Measurements from ENCODE around the gene PRPF19. TPM values are rescaled to one million over a fixed set of nuclear protein-coding genes. Genes with fewer than 3 reads are reported as not detected.

Gene PRPF19
- 79.9 and 109 TPM in 2 replicates for total RNA-seq (2014; rRNA removed; shearing (Covaris generic))

DNA sequence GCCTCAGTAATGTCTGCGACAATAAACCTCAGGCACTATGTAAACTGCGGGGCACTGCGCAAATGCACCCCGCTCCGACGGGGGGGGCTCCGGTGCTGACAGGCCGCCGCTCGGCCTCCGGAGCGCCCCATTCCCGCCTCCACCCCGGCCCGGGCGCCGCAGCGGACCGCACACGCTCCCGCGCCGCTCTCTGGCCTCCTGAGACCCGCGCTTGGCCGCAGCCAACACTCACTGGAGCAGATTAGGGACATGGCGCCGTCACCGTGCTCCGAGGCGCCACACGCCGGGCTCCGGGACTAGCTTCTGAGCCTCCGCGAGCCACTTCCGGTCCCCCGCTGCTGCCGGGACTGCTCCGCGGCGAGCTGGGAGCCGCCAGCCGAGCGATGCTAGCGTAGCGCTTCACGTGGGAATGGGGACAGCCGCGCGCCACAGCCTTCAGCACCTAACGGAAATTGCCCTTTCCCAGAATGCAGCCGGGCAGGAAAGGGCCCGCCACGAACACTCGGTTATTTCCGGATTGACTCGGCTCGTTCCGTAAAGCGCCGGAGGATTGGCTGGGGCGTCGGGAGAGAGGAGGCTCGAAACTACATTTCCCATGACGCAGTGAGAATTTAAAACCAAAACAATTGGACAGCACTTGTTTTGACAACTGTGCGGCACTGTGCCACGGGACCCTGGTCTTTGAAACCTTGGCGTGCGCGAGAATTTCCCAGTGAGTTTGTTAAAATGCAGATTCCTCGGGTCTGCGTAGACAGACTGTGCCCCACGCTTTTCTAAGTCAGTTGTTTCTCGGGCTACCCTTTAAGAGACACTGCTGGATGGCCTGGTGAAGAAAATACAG, at the start of gene PRPF19:
PRPF19 (minus strand) TSS at position 454 of the 841 bp plus-strand sequence; CDS start at position 251, 203 bp downstream.
- peak; percentile 99 to 100 for DNase-seq (ENCODE audit: low read depth in 1 of 2, low spot score in 2 of 2)
- Histone ChIP-seq H3K4me3 (peak within 1 kb of the TSS; percentile 84), H3K27me3 (replicated peaks) (no peaks in the 10 kb centered on the region), H3K9me3 (replicated peaks) (no peaks in the 10 kb centered on the region), H3K27ac (peak within 1 kb of the TSS; percentile 85), H3K4me1 (replicated peaks) (peaks cover 8% of the 10 kb centered on the region), H3K36me3 (peaks cover 35% of the 10 kb centered on the region)

GRCh38 chr11:60955571-60955970, 49.2 kb upstream of the PRPF19 start:
- H3K4me3 ChIP-seq, result no peak overlapping the region
- H3K27me3 ChIP-seq (replicated peaks), result peaks cover under 1% of the 10 kb centered on the region
- H3K9me3 ChIP-seq (replicated peaks), result no peaks in the 10 kb centered on the region
- H3K4me1 ChIP-seq (replicated peaks), result peaks cover 22% of the 10 kb centered on the region
- no peak overlapping the region for H3K27ac ChIP-seq
- H3K36me3 ChIP-seq, result peaks cover 6% of the 10 kb centered on the region; the same call in 1 of the 2 replicates
- DNase-seq (ENCODE audit: low read depth in 1 of 2, low spot score in 2 of 2), result no peak

GRCh38 chr11:60954421-60954820, 48.0 kb upstream of the PRPF19 start:
- H3K9me3 ChIP-seq (replicated peaks), result no peaks in the 10 kb centered on the region
- H3K4me1 ChIP-seq (replicated peaks), result peaks cover 30% of the 10 kb centered on the region
- H3K4me3 ChIP-seq, result no peak overlapping the region
- no peak overlapping the region for H3K27ac ChIP-seq
- peaks cover 6% of the 10 kb centered on the region; the same call in 1 of the 2 replicates for H3K36me3 ChIP-seq
- no peaks in the 10 kb centered on the region for H3K27me3 ChIP-seq (replicated peaks)
- no peak for DNase-seq (ENCODE audit: low read depth in 1 of 2, low spot score in 2 of 2)

- H3K27ac ChIP-seq, result no peak overlapping the region
- H3K9me3 ChIP-seq (replicated peaks), result no peaks in the 10 kb centered on the region
- H3K36me3 ChIP-seq, result peaks cover 6% of the 10 kb centered on the region; the same call in 1 of the 2 replicates
- H3K27me3 ChIP-seq (replicated peaks), result no peaks in the 10 kb centered on the region
- no peak overlapping the region for H3K4me3 ChIP-seq
- DNase-seq (ENCODE audit: low read depth in 1 of 2, low spot score in 2 of 2), result no peak
- H3K4me1 ChIP-seq (replicated peaks), result peaks cover 30% of the 10 kb centered on the region
Observed at GRCh38 chr11:60953781-60954180, 47.4 kb upstream of the PRPF19 start.

DNA sequence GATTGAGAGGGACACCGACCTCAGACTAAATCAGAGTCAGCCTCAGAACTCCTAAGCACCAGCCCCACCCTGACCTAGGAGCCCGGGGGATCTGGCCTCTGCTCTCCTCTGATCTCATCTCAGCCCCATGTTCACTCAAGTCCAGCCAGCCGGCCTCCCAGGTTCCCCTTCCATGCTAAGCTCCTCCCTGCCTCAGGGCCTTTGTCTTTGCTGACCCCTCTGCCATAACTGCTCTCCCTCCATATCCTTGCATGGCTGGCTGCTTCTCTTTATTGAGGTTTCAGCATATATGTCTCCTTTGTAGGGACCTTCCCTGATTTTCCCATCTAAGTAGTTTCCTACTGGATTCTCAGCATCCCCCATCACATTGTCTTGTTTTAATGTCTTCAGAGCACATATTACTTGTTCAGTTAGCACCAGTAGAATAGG, 46.4 kb upstream of the PRPF19 start:
- Histone ChIP-seq H3K27ac (peak overlapping the region; percentile 63), H3K4me3 (peak overlapping the region; percentile 36), H3K9me3 (replicated peaks) (no peaks in the 10 kb centered on the region), H3K4me1 (replicated peaks) (peaks cover 30% of the 10 kb centered on the region), H3K36me3 (peaks cover 6% of the 10 kb centered on the region; the same call in 1 of the 2 replicates), H3K27me3 (replicated peaks) (no peaks in the 10 kb centered on the region)
- DNase-seq (ENCODE audit: low read depth in 1 of 2, low spot score in 2 of 2), result no peak

DNA sequence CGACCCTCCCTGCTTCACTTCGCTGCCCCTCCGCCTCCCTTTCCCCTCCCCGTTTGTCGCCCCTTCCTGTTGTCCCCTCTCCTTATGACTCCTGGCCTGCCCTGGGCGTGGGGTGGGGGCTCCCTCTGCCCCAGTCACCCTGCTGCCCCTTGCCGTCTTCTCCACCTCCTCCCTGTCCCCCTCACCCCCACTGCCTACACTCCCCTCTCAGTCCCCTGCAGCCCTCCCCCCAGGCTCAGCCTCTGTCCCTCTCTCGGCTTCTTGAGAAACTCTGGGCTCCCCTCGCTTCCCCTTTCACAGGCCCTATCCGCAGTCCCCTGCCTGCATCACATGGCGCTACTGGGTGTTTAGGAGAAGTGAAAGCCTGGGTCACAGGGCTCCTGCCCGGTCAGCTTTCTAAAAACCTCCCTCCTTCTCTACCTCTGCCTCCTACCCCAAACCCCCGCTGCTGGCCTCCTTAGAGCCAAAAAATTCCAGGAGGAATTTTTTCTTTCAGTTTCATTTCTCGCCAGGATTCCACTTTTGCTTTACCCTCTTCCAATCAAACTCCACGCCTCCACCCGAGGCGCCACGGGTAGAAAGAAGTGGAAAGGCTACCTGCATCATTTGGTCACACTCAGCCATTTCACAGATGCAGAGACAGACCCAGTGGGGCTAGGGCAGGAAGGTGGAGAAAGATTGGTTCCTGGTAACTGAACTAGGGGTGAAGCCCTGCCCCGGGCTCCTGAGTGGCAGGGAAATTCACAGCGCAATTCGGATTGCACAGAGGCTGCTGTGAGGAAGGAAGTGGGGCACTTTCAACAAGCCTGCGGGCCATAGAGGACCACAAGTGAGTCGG, 45.7 kb upstream of the PRPF19 start, which contains the start of gene SLC15A3:
SLC15A3 (minus strand) TSS at position 273 of the 838 bp plus-strand sequence. CDS start 625 bp downstream, outside the sequence.
- Histone ChIP-seq H3K4me1 (replicated peaks) (peaks cover 30% of the 10 kb centered on the region), H3K4me3 (peak within 1 kb of the TSS; percentile 36), H3K27me3 (replicated peaks) (no peaks in the 10 kb centered on the region), H3K27ac (peak within 1 kb of the TSS; percentile 63), H3K36me3 (peaks cover 6% of the 10 kb centered on the region; the same call in 1 of the 2 replicates), H3K9me3 (replicated peaks) (no peaks in the 10 kb centered on the region)
- peak in 1 of 2 experiments; percentile 85 for DNase-seq (ENCODE audit: low read depth in 1 of 2, low spot score in 2 of 2)

DNA sequence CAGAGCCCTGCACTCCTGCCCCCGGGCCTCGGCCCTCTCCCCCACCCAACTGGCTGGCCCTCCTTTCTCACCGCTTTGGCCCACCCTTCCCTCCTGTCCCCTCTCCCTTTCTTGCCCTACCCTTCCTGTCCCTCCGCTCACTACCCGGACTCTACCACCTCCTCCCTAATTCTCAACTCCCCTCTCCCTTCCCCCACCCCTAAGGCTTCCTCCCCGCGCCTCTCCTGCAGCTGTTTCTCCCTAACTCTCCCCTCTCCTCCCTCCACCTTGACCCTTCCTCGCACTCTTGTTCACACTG, 45.2 kb upstream of the PRPF19 start:
- H3K4me1 ChIP-seq (replicated peaks), result peaks cover 30% of the 10 kb centered on the region
- H3K27me3 ChIP-seq (replicated peaks), result no peaks in the 10 kb centered on the region
- no peaks in the 10 kb centered on the region for H3K9me3 ChIP-seq (replicated peaks)
- DNase-seq (ENCODE audit: low read depth in 1 of 2, low spot score in 2 of 2), result peak in 1 of 2 experiments; percentile 31
- H3K4me3 ChIP-seq, result peak overlapping the region; percentile 36
- peaks cover 7% of the 10 kb centered on the region for H3K36me3 ChIP-seq
- peak overlapping the region; percentile 63 for H3K27ac ChIP-seq

DNA sequence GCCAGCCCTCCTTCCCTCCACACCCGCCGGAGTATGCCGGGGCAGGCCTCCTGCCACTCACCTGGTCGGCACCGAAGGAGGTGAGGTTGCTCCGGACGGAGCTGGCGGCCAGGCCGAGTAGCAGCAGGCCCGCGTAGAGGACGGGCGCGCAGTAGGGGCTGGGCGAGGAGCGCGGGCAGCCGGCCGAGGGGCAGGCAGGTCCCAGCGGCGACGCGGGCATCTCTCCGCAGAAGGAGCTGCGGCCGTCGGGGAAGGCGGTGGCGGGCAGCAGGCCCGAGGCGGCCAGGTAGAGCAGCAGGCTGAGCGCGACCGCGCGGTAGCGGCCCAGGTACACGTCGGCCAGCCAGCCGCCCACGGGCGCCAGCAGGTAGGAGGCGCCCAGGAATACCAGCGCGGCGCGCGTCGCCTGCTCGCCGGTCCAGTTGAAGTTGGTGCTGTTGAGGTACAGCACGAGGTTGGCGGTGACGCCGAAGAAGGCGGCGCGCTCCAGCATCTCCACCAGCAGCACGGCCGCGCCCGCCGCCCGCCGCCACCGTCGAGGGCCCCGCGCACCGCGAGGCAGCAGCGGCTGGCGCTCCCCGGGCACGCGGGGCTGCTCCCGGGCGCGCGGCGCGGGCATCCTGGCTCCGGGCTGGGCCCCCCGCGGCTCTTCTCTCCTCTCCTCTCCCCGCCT, 44.7 kb upstream of the PRPF19 start:
- Histone ChIP-seq H3K27me3 (replicated peaks) (no peaks in the 10 kb centered on the region), H3K4me3 (peak overlapping the region; percentile 36), H3K4me1 (replicated peaks) (peaks cover 30% of the 10 kb centered on the region), H3K9me3 (replicated peaks) (no peaks in the 10 kb centered on the region), H3K36me3 (peaks cover 12% of the 10 kb centered on the region), H3K27ac (no peak overlapping the region; the same call in 1 of the 2 replicates)
- no peak for DNase-seq (ENCODE audit: low read depth in 1 of 2, low spot score in 2 of 2)

DNA sequence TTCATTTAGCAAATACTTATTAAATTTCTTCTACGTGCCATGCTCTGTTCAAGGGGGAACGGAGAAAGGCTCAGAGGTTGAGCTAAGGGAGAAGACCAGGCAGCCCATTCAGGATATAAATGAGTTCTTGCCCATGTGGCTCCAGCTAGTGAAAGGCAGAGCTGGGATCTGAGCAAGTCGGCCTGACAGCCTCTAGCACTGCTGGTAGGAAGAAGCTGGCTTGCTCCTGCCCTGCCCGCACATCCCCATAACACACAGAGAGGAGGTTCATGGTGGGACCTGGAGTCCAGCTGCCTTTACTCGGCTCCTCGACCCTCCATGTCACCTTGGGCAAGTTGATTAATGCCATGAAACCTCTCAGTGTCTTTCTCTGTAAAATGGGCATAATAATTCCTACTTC, 43.6 kb upstream of the PRPF19 start:
- Histone ChIP-seq H3K4me3 (no peak overlapping the region), H3K4me1 (replicated peaks) (peaks cover 30% of the 10 kb centered on the region), H3K36me3 (peaks cover 19% of the 10 kb centered on the region)

GRCh38 chr11:60948250-60948649, 41.9 kb upstream of the PRPF19 start:
- Histone ChIP-seq H3K27ac (no peak overlapping the region), H3K36me3 (peaks cover 33% of the 10 kb centered on the region), H3K4me3 (no peak overlapping the region), H3K27me3 (replicated peaks) (no peaks in the 10 kb centered on the region), H3K9me3 (replicated peaks) (no peaks in the 10 kb centered on the region), H3K4me1 (replicated peaks) (peaks cover 30% of the 10 kb centered on the region)
- no peak for DNase-seq (ENCODE audit: low read depth in 1 of 2, low spot score in 2 of 2)

More for the DNA sequence above, 43.6 kb upstream of the PRPF19 start:
- Histone ChIP-seq H3K27me3 (replicated peaks) (no peaks in the 10 kb centered on the region), H3K27ac (no peak overlapping the region), H3K9me3 (replicated peaks) (no peaks in the 10 kb centered on the region)
- DNase-seq (ENCODE audit: low read depth in 1 of 2, low spot score in 2 of 2), result no peak

GRCh38 chr11:60947700-60948099, 41.3 kb upstream of the PRPF19 start:
- Histone ChIP-seq H3K27ac (no peak overlapping the region), H3K9me3 (replicated peaks) (no peaks in the 10 kb centered on the region), H3K27me3 (replicated peaks) (no peaks in the 10 kb centered on the region), H3K4me1 (replicated peaks) (peaks cover 27% of the 10 kb centered on the region), H3K36me3 (peaks cover 38% of the 10 kb centered on the region), H3K4me3 (no peak overlapping the region)
- no peak for DNase-seq (ENCODE audit: low read depth in 1 of 2, low spot score in 2 of 2)

GRCh38 chr11:60946601-60947264, 40.3 kb upstream of the PRPF19 start:
- no peaks in the 10 kb centered on the region for H3K9me3 ChIP-seq (replicated peaks)
- peaks cover 47% of the 10 kb centered on the region for H3K36me3 ChIP-seq
- no peak overlapping the region for H3K27ac ChIP-seq
- no peaks in the 10 kb centered on the region for H3K27me3 ChIP-seq (replicated peaks)
- DNase-seq (ENCODE audit: low read depth in 1 of 2, low spot score in 2 of 2), result no peak
- H3K4me1 ChIP-seq (replicated peaks), result peaks cover 20% of the 10 kb centered on the region
- H3K4me3 ChIP-seq, result no peak overlapping the region

- Histone ChIP-seq H3K36me3 (peaks cover 52% of the 10 kb centered on the region), H3K4me1 (replicated peaks) (peaks cover 8% of the 10 kb centered on the region), H3K27me3 (replicated peaks) (no peaks in the 10 kb centered on the region), H3K4me3 (no peak overlapping the region), H3K9me3 (replicated peaks) (no peaks in the 10 kb centered on the region), H3K27ac (no peak overlapping the region)
- no peak for DNase-seq (ENCODE audit: low read depth in 1 of 2, low spot score in 2 of 2)
Observed at GRCh38 chr11:60945295-60945667, 38.9 kb upstream of the PRPF19 start.

Measured in SJSA1 (cell line).